Measurements from ENCODE around the gene STAT5B.

STAT5B gene

DNA sequence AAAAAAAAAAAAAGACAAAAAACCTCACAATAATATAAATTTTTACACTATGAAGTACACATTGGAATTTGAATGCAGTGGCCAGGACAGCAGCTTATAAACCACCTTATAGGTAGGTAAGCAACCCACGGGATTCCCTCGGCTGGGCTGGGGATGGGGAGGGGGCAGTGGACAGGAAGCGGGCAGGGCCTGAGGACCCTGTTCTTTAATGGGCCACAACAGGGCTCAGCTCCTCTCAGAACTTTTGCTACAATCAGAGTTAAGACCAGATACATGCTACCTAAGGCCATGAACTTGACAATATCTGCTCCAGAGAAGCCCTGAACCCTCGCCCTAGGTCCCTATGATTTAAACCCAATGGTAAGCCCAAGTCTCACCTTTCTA, 37.2 kb upstream of the STAT5B start:
- no peak overlapping the region for H2AFZ ChIP-seq (ENCODE audit: low read length, unreplicated experiment)
- no peaks in the 10 kb centered on the region for H3K27me3 ChIP-seq (ENCODE audit: insufficient read depth, low read length)
- peaks cover 14% of the 10 kb centered on the region for H3K4me1 ChIP-seq (ENCODE audit: control insufficient read depth, insufficient read depth, low read length, unreplicated experiment)
- H3K27ac ChIP-seq (ENCODE audit: low read depth, low read length) = no peak overlapping the region
- no peaks in the 10 kb centered on the region for H3K79me2 ChIP-seq (ENCODE audit: control insufficient read depth, insufficient read depth, low read length, unreplicated experiment)
- peaks cover 5% of the 10 kb centered on the region; the same call in 1 of the 2 replicates for H3K36me3 ChIP-seq (ENCODE audit: insufficient read depth, low read length)
- H3K4me3 ChIP-seq (ENCODE audit: low read depth, low read length) = no peak overlapping the region

DNA sequence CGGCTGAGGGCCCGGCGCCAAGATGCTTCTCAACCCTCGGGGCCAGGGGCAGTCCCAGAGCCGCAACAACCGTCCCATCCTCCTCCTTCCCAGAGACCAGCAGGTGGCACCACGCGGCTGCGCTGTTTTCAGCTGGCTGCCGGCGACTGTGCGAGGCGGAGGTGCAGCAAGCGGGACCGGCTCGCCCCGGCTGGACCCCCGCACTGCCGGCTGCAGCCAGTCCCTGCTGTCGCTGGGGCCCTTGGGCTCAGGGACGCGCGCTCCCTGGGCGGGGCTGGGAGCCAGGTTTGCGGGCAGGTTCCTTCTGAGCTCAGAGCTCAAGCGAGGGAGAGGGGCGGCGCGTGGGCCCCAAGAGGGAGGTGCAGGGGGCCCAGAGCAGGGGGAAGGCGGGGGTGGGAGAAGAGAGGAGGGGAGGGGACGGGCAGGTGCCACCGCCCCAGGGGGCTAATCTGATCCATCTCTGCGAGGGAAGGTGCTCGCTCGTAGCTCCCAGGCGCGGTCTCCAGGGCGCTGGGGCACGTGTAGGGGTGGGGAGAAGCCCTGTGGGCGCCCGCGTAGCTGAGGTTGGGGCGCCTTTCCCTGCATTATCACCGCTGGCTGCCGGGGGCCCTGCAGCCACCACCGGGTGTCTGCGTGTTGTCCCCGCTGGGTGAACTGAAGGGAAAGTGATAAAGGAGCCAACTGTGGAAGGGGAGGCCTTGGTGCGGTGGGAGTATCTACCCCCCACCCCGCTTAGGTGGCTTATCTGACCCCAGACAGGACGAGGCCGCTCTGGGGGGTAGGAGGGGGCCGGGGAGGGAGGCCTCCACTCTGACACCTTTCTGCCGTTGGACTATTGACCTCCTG, 36.3 kb upstream of the STAT5B start:
- Histone ChIP-seq H3K27ac (ENCODE audit: low read depth, low read length) (no peak overlapping the region), H3K4me1 (ENCODE audit: control insufficient read depth, insufficient read depth, low read length, unreplicated experiment) (peaks cover 14% of the 10 kb centered on the region), H3K4me3 (ENCODE audit: low read depth, low read length) (no peak overlapping the region), H3K79me2 (ENCODE audit: control insufficient read depth, insufficient read depth, low read length, unreplicated experiment) (no peaks in the 10 kb centered on the region), H2AFZ (ENCODE audit: low read length, unreplicated experiment) (no peak overlapping the region), H3K36me3 (ENCODE audit: insufficient read depth, low read length) (peaks cover 3% of the 10 kb centered on the region; the same call in 1 of the 2 replicates), H3K27me3 (ENCODE audit: insufficient read depth, low read length) (no peaks in the 10 kb centered on the region)

DNA sequence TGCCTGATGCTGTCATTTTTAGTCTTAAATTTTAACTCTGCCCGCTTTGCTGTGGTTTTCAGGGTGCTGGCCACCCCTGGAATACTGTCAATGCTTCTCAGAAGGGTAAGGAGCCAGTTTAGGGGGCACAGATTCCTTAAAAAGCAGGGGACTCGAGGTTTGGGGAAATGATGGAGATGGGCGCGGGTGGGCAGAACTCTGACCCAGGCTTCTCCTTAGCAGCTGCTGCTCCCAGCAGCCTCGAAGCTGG, 35.8 kb upstream of the STAT5B start:
- Histone ChIP-seq H3K36me3 (ENCODE audit: insufficient read depth, low read length) (no peaks in the 10 kb centered on the region), H2AFZ (ENCODE audit: low read length, unreplicated experiment) (no peak overlapping the region), H3K79me2 (ENCODE audit: control insufficient read depth, insufficient read depth, low read length, unreplicated experiment) (no peaks in the 10 kb centered on the region), H3K4me1 (ENCODE audit: control insufficient read depth, insufficient read depth, low read length, unreplicated experiment) (peaks cover 14% of the 10 kb centered on the region), H3K4me3 (ENCODE audit: low read depth, low read length) (no peak overlapping the region), H3K27me3 (ENCODE audit: insufficient read depth, low read length) (no peaks in the 10 kb centered on the region), H3K27ac (ENCODE audit: low read depth, low read length) (peak overlapping the region; percentile 3; the same call in 1 of the 2 replicates)

GRCh38 chr17:42311240-42312034, 35.2 kb upstream of the STAT5B start:
- H3K4me1 ChIP-seq (ENCODE audit: control insufficient read depth, insufficient read depth, low read length, unreplicated experiment) = peaks cover 14% of the 10 kb centered on the region
- no peaks in the 10 kb centered on the region for H3K36me3 ChIP-seq (ENCODE audit: insufficient read depth, low read length)
- no peaks in the 10 kb centered on the region for H3K27me3 ChIP-seq (ENCODE audit: insufficient read depth, low read length)
- no peaks in the 10 kb centered on the region for H3K79me2 ChIP-seq (ENCODE audit: control insufficient read depth, insufficient read depth, low read length, unreplicated experiment)
- no peak overlapping the region for H3K4me3 ChIP-seq (ENCODE audit: low read depth, low read length)
- peak overlapping the region; percentile 3; the same call in 1 of the 2 replicates for H3K27ac ChIP-seq (ENCODE audit: low read depth, low read length)
- H2AFZ ChIP-seq (ENCODE audit: low read length, unreplicated experiment) = no peak overlapping the region

DNA sequence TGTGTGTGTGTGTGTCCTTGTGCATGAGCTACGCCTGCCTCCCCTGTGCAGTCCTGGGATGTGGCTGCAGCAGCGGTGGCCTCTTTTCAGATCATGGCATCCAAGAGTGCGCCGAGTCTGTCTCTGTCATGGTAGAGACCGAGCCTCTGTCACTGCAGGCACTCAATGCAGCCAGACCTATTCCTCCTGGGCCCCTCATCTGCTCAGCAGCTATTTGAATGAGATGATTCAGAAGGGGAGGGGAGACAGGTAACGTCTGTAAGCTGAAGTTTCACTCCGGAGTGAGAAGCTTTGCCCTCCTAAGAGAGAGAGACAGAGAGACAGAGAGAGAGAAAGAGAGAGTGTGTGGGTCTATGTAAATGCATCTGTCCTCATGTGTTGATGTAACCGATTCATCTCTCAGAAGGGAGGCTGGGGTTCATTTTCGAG, 34.6 kb upstream of the STAT5B start:
- Histone ChIP-seq H3K79me2 (ENCODE audit: control insufficient read depth, insufficient read depth, low read length, unreplicated experiment) (no peaks in the 10 kb centered on the region), H3K36me3 (ENCODE audit: insufficient read depth, low read length) (no peaks in the 10 kb centered on the region), H3K27me3 (ENCODE audit: insufficient read depth, low read length) (no peaks in the 10 kb centered on the region), H3K4me3 (ENCODE audit: low read depth, low read length) (no peak overlapping the region), H3K4me1 (ENCODE audit: control insufficient read depth, insufficient read depth, low read length, unreplicated experiment) (peaks cover 14% of the 10 kb centered on the region), H3K27ac (ENCODE audit: low read depth, low read length) (no peak overlapping the region), H2AFZ (ENCODE audit: low read length, unreplicated experiment) (no peak overlapping the region)

GRCh38 chr17:42309986-42310786, 34.0 kb upstream of the STAT5B start:
- no peaks in the 10 kb centered on the region for H3K36me3 ChIP-seq (ENCODE audit: insufficient read depth, low read length)

DNA sequence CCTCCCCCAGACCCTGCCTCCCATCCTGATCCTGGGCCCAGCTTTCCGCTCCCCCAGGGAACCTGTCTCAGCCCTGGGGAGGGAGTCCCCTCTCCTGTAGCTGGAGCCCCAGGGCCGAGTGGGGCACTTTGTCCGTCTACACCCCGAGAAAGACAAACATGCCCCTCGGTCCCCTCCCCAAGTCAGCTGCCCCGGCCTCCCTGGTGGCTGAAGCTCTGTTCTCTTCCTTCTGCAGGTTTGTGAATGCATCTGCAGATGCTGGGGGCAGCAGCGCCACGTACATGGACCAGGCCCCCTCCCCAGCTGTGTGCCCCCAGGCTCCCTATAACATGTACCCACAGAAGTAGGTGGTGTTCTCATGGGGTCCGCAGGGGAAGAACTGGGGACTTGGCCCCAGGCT, 33.0 kb upstream of the STAT5B start:
- Histone ChIP-seq H3K4me3 (ENCODE audit: low read depth, low read length) (no peak overlapping the region), H3K79me2 (ENCODE audit: control insufficient read depth, insufficient read depth, low read length, unreplicated experiment) (no peaks in the 10 kb centered on the region), H3K27me3 (ENCODE audit: insufficient read depth, low read length) (no peaks in the 10 kb centered on the region), H2AFZ (ENCODE audit: low read length, unreplicated experiment) (no peak overlapping the region), H3K27ac (ENCODE audit: low read depth, low read length) (no peak overlapping the region), H3K36me3 (ENCODE audit: insufficient read depth, low read length) (no peaks in the 10 kb centered on the region), H3K4me1 (ENCODE audit: control insufficient read depth, insufficient read depth, low read length, unreplicated experiment) (peaks cover 14% of the 10 kb centered on the region)

More at GRCh38 chr17:42309986-42310786, 34.0 kb upstream of the STAT5B start:
- Histone ChIP-seq H3K4me3 (ENCODE audit: low read depth, low read length) (no peak overlapping the region), H3K79me2 (ENCODE audit: control insufficient read depth, insufficient read depth, low read length, unreplicated experiment) (no peaks in the 10 kb centered on the region), H3K27ac (ENCODE audit: low read depth, low read length) (no peak overlapping the region), H3K4me1 (ENCODE audit: control insufficient read depth, insufficient read depth, low read length, unreplicated experiment) (peaks cover 14% of the 10 kb centered on the region), H2AFZ (ENCODE audit: low read length, unreplicated experiment) (no peak overlapping the region), H3K27me3 (ENCODE audit: insufficient read depth, low read length) (no peaks in the 10 kb centered on the region)

GRCh38 chr17:42308446-42308845, 32.3 kb upstream of the STAT5B start:
- H3K36me3 ChIP-seq (ENCODE audit: insufficient read depth, low read length) = no peaks in the 10 kb centered on the region
- H2AFZ ChIP-seq (ENCODE audit: low read length, unreplicated experiment) = no peak overlapping the region
- H3K4me3 ChIP-seq (ENCODE audit: low read depth, low read length) = no peak overlapping the region
- H3K27ac ChIP-seq (ENCODE audit: low read depth, low read length) = no peak overlapping the region
- peaks cover 14% of the 10 kb centered on the region for H3K4me1 ChIP-seq (ENCODE audit: control insufficient read depth, insufficient read depth, low read length, unreplicated experiment)
- no peaks in the 10 kb centered on the region for H3K79me2 ChIP-seq (ENCODE audit: control insufficient read depth, insufficient read depth, low read length, unreplicated experiment)
- no peaks in the 10 kb centered on the region for H3K27me3 ChIP-seq (ENCODE audit: insufficient read depth, low read length)

- no peak overlapping the region for H2AFZ ChIP-seq (ENCODE audit: low read length, unreplicated experiment)
- no peaks in the 10 kb centered on the region for H3K79me2 ChIP-seq (ENCODE audit: control insufficient read depth, insufficient read depth, low read length, unreplicated experiment)
- no peaks in the 10 kb centered on the region for H3K27me3 ChIP-seq (ENCODE audit: insufficient read depth, low read length)
- H3K27ac ChIP-seq (ENCODE audit: low read depth, low read length) = no peak overlapping the region
- no peaks in the 10 kb centered on the region for H3K36me3 ChIP-seq (ENCODE audit: insufficient read depth, low read length)
- no peak overlapping the region for H3K4me3 ChIP-seq (ENCODE audit: low read depth, low read length)
- peaks cover 14% of the 10 kb centered on the region for H3K4me1 ChIP-seq (ENCODE audit: control insufficient read depth, insufficient read depth, low read length, unreplicated experiment)
Measured at GRCh38 chr17:42307362-42307927, 31.3 kb upstream of the STAT5B start.

- Histone ChIP-seq H2AFZ (ENCODE audit: low read length, unreplicated experiment) (no peak overlapping the region), H3K36me3 (ENCODE audit: insufficient read depth, low read length) (no peaks in the 10 kb centered on the region), H3K4me1 (ENCODE audit: control insufficient read depth, insufficient read depth, low read length, unreplicated experiment) (peaks cover 3% of the 10 kb centered on the region), H3K4me3 (ENCODE audit: low read depth, low read length) (no peak overlapping the region), H3K27ac (ENCODE audit: low read depth, low read length) (no peak overlapping the region), H3K79me2 (ENCODE audit: control insufficient read depth, insufficient read depth, low read length, unreplicated experiment) (no peaks in the 10 kb centered on the region), H3K27me3 (ENCODE audit: insufficient read depth, low read length) (no peaks in the 10 kb centered on the region)
Measured at GRCh38 chr17:42306385-42306667, 30.1 kb upstream of the STAT5B start.
